ENCODE results near the gene CIZ1. TPM values are rescaled to one million over a fixed set of nuclear protein-coding genes. Genes with fewer than 3 reads are reported as not detected.
A peak's percentile ranks its signal among the peaks of the same experiment; 100 is the strongest.

CIZ1 gene
- total and polyA plus RNA-seq, 8 donors = 56.5 to 87.9 (median 77.4) TPM

- no peak overlapping the region for H3K27ac ChIP-seq
- TF ChIP-seq CTCF (IDR thresholded peaks at IDR 0.05) = no peak
- H3K27me3 ChIP-seq = no peaks in the 10 kb centered on the region
- peaks cover 11 to 18% (median 12%) of the 10 kb centered on the region in 3 donors for H3K4me1 ChIP-seq
- intact Hi-C loops (cut with DNase I) = no loop called here
- no peaks in the 10 kb centered on the region for H3K36me3 ChIP-seq
- peak in 2 of 6 donors; percentile 32 to 53 for DNase-seq
- H3K4me3 ChIP-seq = no peak overlapping the region
- ATAC-seq = no peak
- FAIRE-seq = no peak
- no peaks in the 10 kb centered on the region for H3K9me3 ChIP-seq
- WGBS, 2 donors = 85 to 92% methylated on average over 13 of the region's 13 CpGs
These were observed 39.0 kb downstream of the CIZ1 start for GRCh38 chr9:128152133-128153059.

DNA sequence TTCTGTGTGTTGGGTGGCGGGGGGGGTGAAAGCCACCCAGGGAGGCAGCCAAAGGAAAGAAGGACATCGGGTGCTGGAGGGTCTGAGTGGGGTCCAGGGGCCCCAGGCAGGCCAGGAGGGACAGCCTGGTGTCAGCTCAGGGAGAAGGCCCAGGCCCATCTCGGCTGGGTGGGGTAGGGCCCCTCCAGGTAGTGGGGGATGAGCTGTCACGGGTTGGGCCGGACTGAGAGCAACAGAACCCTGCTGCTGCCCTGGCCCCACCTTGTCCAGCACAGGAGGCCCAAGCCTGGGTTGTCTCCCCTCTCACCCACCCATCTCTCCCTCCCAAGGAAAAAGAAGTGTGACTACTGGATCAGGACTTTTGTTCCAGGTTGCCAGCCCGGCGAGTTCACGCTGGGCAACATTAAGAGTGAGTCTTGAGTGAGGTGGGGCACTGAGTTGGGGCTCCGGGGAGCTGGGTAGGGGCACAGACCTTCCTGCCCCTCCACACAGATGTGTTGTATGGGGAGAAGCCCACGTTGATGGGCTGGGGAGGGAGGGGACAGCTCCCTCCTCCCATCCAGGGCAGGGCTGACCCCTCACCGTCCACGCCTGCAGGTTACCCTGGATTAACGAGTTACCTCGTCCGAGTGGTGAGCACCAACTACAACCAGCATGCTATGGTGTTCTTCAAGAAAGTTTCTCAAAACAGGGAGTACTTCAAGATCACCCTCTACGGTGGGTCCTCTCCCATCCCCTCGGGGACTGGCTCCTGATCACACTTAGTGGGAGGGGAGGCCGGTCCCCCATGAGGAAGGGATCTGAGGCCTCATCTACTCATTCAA lies 39.9 kb downstream of the CIZ1 start:
- H3K4me1 ChIP-seq = peaks cover 11 to 18% (median 12%) of the 10 kb centered on the region in 3 donors
- H3K36me3 ChIP-seq = no peaks in the 10 kb centered on the region
- no peaks in the 10 kb centered on the region for H3K9me3 ChIP-seq
- intact Hi-C loops (cut with DNase I) = no loop called here
- FAIRE-seq (no peak), ATAC-seq (no peak), DNase-seq (peak in 2 of 6 donors; percentile 51 to 68)
- H3K27ac ChIP-seq = no peak overlapping the region
- no peaks in the 10 kb centered on the region for H3K27me3 ChIP-seq
- WGBS, 2 donors = 83 to 90% methylated on average over 18 of the region's 18 CpGs
- H3K4me3 ChIP-seq = no peak overlapping the region
- TF ChIP-seq CTCF (IDR thresholded peaks at IDR 0.05) = no peak

DNA sequence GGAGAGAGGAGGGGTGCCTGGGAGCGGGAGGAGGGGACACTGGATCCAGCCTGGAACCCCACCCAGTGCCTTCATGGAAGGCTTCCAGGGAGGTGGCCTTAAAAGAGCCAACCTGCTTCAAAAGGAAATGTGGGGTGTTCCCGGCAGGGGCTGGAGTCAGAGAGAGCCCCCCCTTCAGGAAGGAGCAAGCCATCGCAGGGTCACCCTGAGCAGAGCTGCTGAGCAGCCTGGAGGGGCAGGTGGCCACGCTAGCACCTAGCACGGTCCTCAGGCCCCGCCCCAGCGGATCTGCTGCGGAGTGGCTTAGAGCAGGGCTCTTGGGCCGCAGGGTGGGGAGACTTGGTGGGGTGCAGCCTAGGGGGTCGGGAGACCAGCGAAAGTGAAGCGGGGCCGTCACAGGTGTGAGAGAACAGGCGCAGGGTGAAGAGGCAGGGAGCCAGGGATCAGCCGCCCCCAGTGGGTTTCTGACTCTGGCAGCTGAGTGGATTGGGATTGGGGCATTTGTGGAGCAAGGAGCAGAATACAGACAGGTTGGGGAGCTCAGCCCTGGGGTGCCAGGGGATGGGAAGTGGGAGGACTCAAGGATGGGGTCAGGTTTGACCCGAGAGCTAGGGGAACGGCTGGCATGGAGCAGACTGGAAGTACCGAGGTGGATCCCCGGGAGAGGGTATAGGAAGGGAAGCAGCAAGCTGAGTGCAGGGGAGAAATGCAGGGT lies 40.6 kb downstream of the CIZ1 start:
- Histone ChIP-seq H3K27me3 (no peaks in the 10 kb centered on the region), H3K27ac (no peak overlapping the region), H3K9me3 (no peaks in the 10 kb centered on the region), H3K4me3 (no peak overlapping the region), H3K36me3 (no peaks in the 10 kb centered on the region), H3K4me1 (peaks cover 11 to 18% (median 12%) of the 10 kb centered on the region in 3 donors)
- intact Hi-C loops (cut with DNase I) = no loop called here
- no peak for TF ChIP-seq CTCF (IDR thresholded peaks at IDR 0.05)
- ATAC-seq (peak in 1 of 4 donors; percentile 8), FAIRE-seq (no peak), DNase-seq (peak in 2 of 6 donors; percentile 55 to 66)
- WGBS, 2 donors = 77% methylated on average over 19 of the region's 19 CpGs

DNA sequence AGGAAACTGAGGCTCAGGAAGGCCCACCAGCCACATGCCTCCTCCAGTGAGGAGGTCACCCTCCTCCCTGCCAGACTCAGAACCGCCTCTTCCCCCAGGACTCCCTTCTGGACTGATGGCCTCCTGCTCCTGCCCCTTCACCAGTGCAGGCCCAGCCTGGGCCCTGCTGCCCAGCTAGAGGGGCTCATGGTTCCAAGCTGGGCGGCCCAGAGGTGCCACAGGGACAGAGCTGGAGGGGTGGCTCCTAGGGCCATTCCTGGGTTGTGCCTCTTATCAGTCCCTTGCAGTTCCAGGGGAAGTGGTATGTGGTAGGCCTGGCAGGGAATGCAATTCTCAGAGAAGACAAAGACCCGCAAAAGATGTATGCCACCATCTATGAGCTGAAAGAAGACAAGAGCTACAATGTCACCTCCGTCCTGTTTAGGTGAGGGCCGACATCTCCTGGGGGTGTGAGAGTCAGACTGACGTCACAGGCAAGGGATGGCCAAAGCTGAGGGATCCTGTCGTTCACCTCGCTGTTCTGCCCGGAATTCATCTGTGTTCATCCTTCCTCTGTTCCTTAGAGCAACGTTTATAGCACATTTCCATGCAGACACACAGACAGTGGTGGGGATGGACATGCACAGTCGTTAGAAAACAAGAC lies 41.3 kb downstream of the CIZ1 start:
- peak overlapping the region in 2 of 4 donors; percentile 77 to 87 for H3K27ac ChIP-seq

More for the DNA sequence above, 41.3 kb downstream of the CIZ1 start:
- no peaks in the 10 kb centered on the region for H3K36me3 ChIP-seq
- H3K9me3 ChIP-seq = no peaks in the 10 kb centered on the region
- 78 to 80% methylated on average over 11 of the region's 11 CpGs for WGBS, 2 donors
- peaks cover 11 to 18% (median 12%) of the 10 kb centered on the region in 3 donors for H3K4me1 ChIP-seq
- peak in 2 of 6 donors; percentile 51 to 52 for DNase-seq
- ATAC-seq = no peak
- peak overlapping the region in 1 of 4 donors; percentile 12 for H3K4me3 ChIP-seq
- intact Hi-C loops (cut with DNase I) = no loop called here
- no peaks in the 10 kb centered on the region for H3K27me3 ChIP-seq
- TF ChIP-seq CTCF (IDR thresholded peaks at IDR 0.05) = no peak
- no peak for FAIRE-seq

Data from pancreas (tissue), 10 donors.